ENCODE results near the gene RIMBP2.

RIMBP2 gene

GRCh38 chr12:130525384-130526172 is 190.5 kb downstream of the RIMBP2 start:
- DNase-seq = no peak

- DNase-seq = no peak
Measured at GRCh38 chr12:130524759-130525158, 191.3 kb downstream of the RIMBP2 start.

GRCh38 chr12:130523863-130524614 is 192.1 kb downstream of the RIMBP2 start:
- DNase-seq = no peak

GRCh38 chr12:130523208-130523607 is 192.9 kb downstream of the RIMBP2 start:
- DNase-seq = no peak

- no peak for DNase-seq
Measured at GRCh38 chr12:130522244-130522834, 193.8 kb downstream of the RIMBP2 start.

GRCh38 chr12:130521375-130522124 is 194.5 kb downstream of the RIMBP2 start:
- no peak for DNase-seq

GRCh38 chr12:130520784-130521183 is 195.3 kb downstream of the RIMBP2 start:
- DNase-seq = no peak

- no peak for DNase-seq
Measured at GRCh38 chr12:130517588-130517987, 198.5 kb downstream of the RIMBP2 start.

GRCh38 chr12:130514149-130514551 is 201.9 kb downstream of the RIMBP2 start:
- DNase-seq = no peak

GRCh38 chr12:130513556-130513955 is 202.5 kb downstream of the RIMBP2 start:
- DNase-seq = no peak

GRCh38 chr12:130511285-130511684 is 204.8 kb downstream of the RIMBP2 start:
- no peak for DNase-seq

- no peak for DNase-seq
Measured at GRCh38 chr12:130509454-130509853, 206.6 kb downstream of the RIMBP2 start.

- DNase-seq = no peak
Measured at GRCh38 chr12:130508847-130509246, 207.3 kb downstream of the RIMBP2 start.

GRCh38 chr12:130508318-130508717 is 207.8 kb downstream of the RIMBP2 start:
- DNase-seq = no peak

- DNase-seq = no peak
Measured at GRCh38 chr12:130506844-130507243, 209.3 kb downstream of the RIMBP2 start.

- no peak for DNase-seq
Measured at GRCh38 chr12:130504840-130505175, 211.3 kb downstream of the RIMBP2 start.

- no peak for DNase-seq
Measured at GRCh38 chr12:130504110-130504839, 211.8 kb downstream of the RIMBP2 start.

GRCh38 chr12:130501821-130502220 is 214.3 kb downstream of the RIMBP2 start:
- no peak for DNase-seq

- no peak for DNase-seq
Measured at GRCh38 chr12:130500835-130501330, 215.2 kb downstream of the RIMBP2 start.

GRCh38 chr12:130499474-130499873 is 216.6 kb downstream of the RIMBP2 start:
- DNase-seq = no peak

- DNase-seq = no peak
Measured at GRCh38 chr12:130498589-130499385, 217.3 kb downstream of the RIMBP2 start.
